ENCODE results near the gene PPY. TPM values are rescaled to one million over a fixed set of nuclear protein-coding genes. Genes with fewer than 3 reads are reported as not detected.
A peak's percentile ranks its signal among the peaks of the same experiment; 100 is the strongest.
"Not testable (repeated sequence)": the region's sequence is repeated elsewhere in the genome, so short reads cannot be mapped to it uniquely, and the experiment has no call there.

The PPY gene
- total RNA-seq, 8 experiments from 2014 or later = 0.54 to 3.5 (median 1.7) TPM; not detected in 5

DNA sequence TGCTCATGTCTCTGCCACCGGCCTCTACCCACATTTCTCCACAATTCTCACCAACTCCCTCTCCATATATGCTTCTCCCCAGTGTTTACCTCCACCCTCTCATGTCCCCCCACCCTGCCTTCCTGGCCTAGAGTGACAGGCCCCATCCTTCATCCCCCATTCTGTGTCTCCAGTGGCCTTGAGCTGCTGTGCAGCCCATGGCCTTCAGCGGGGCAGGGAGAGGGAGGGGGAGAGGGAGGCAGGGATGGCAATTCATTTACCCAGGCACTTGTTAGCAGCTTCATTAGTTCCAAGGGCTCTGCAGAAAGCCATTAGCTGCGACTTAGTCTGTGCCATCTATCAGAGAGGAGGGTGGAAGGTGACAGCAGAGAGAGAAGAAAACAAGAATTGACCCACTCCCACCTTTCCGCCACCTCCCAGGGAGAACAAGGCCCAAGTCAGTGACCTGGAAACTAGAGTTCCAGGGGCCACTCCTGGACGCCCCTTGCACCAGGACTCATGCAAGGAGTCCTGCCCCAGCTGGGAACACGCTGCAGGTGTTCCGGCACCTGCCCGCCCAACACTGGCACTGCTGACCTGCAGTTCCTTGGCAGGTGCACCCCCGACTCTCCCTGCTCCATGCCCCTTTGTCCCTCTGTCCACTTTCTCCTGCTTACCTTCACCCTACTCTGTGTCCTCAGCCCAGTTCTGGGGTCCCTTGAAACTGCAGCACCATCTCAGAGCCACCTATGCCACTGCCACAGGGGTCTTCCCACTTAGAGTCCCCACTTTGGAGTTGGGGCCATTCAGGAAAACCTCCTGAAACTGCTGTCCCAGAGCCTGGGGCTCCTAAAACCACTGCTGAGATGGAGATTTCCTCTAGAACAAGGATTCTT, 34.9 kb upstream of the PPY start:
- WGBS, 10 experiments = 0 to 83% (median 45%) methylated on average over 1 to 4 of the region's 9 CpGs; no CpG with 5 or more reads in 6 of the 10 experiments
- H3K27ac ChIP-seq = no peak overlapping the region
- peak in 5 of 8 experiments; percentile 40 to 77 (median 62) for ATAC-seq (replicated peaks in 6 of 8)
- in situ Hi-C loops (cut with MboI; ENCODE audit: low pct_unique_long_range_greater_than_20kb in 2 of 9, low sequenced_read_pairs in 9 of 9, unreplicated experiment in 9 of 9) = no loop called here
- H3K4me3 ChIP-seq = no peak overlapping the region
- H3K4me1 ChIP-seq (replicated peaks in 1 of 2) = peaks cover 8 to 9% of the 10 kb centered on the region in 2 donors

DNA sequence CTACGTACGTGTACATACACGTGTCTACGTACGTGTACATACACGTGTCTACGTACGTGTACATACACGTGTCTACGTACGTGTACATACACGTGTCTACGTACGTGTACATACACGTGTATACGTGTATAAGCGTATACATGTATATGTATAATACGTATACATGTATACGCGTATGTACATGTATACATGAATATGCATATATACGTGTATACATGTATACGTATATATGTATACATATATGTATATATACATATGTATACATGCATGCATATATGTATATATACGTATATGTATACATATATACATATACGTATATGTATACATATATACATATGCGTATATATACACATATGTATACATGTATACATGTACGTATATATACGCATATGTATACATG, 33.6 kb upstream of the PPY start:
- no peak overlapping the region for H3K4me3 ChIP-seq

DNA sequence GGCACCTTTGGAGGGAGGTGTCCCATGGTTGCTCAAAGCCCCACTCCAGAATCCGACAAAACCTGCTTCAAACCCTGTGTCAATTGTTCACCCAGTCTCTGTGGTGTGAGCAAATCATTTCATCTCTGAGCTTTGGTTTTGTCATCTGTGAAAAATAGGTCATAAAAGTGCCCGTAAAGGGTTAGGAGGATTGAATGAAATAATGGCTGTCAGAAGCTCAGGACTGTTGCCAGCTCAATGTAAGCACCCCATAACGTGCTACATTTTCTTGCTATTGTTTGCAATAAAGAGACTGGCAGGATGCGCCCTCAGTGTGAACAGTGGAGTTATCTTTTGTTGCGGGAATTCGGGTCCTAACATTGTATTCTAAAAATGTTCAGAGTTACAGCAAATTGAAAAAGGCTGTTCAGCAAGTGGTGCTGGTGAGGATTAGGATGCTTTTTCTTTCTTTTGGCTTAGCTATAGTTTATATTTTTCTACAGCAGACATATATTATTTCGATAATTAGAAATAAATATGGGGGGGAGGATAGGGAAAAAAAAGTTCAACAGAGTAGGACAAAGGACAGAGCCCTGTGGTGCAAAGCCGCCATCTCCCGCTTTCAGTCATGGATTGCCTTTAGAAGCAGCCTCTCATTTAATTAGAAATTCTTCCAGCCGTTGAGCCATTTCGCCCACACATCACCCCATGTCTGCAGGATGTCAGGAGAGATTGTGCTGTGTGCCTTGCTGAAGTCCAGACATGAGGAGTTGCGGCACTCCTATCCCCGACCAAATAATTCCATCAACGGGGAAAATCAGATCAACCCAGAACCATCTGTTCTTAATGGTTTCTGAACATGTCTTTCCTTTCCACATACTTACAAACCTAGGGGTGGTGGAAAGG, 32.3 kb upstream of the PPY start:
- peaks cover 8 to 9% of the 10 kb centered on the region in 2 donors for H3K4me1 ChIP-seq (replicated peaks in 1 of 2)
- in situ Hi-C loops (cut with MboI; ENCODE audit: low pct_unique_long_range_greater_than_20kb in 2 of 9, low sequenced_read_pairs in 9 of 9, unreplicated experiment in 9 of 9) = no loop called here
- ATAC-seq (replicated peaks in 6 of 8) = peak in 1 of 8 experiments; percentile 16
- H3K27ac ChIP-seq = no peak overlapping the region
- WGBS, 10 experiments = 0 to 74% (median 46%) methylated on average over 4 to 11 of the region's 14 CpGs; no CpG with 5 or more reads in 1 of the 10 experiments
- no peak overlapping the region for H3K4me3 ChIP-seq

More for the DNA sequence above, 33.6 kb upstream of the PPY start:
- Histone ChIP-seq H3K27ac (no peak overlapping the region), H3K4me1 (replicated peaks in 1 of 2) (peaks cover 8 to 9% of the 10 kb centered on the region in 2 donors)
- 25 to 87% (median 75%) methylated on average over 2 to 10 of the region's 27 CpGs; no CpG with 5 or more reads in 6 of the 10 experiments for WGBS, 10 experiments
- no peak for ATAC-seq (replicated peaks in 6 of 8)
- in situ Hi-C loops (cut with MboI; ENCODE audit: low pct_unique_long_range_greater_than_20kb in 2 of 9, low sequenced_read_pairs in 9 of 9, unreplicated experiment in 9 of 9) = no loop called here

DNA sequence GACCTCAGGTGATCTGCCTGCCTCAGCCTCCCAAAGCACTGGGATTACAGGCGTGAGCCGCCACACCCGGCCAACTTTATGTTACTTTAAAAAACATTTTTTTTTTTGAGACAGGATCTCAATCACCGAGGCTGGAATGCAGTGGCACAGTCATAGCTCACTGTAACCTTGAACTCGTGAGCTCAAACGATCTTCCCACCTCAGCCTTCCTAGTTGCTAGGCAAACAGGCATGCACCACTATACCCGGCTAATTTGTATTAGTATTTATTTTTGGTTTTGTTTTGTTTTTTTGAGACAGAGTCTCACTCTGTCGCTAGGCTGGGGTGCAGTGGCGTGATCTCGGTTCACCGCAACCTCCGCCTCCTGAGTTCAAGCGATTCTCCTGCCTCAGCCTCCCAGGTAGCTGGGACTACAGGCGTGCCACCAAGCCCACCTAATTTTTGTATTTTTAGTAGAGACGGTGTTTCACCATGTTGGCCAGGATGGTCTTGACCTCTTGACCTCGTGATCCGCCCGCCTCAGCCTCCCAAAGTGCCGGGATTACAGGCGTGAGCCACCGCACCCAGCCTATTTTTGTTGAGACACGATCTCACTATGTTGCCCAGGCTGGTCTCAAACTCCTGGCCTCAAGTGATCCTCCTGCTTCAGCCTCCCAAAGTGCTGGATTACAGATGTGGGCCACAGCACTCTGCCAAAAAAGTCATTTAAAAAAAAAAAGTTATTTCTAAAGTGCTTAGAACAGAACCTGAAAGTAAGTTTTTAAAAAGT, 30.4 kb upstream of the PPY start:
- 58 to 97% (median 81%) methylated on average over 2 to 20 of the region's 22 CpGs; no CpG with 5 or more reads in 1 of the 10 experiments for WGBS, 10 experiments
- ATAC-seq (replicated peaks in 6 of 8); in situ Hi-C loops (cut with MboI; ENCODE audit: low pct_unique_long_range_greater_than_20kb in 2 of 9, low sequenced_read_pairs in 9 of 9, unreplicated experiment in 9 of 9); H3K4me1 ChIP-seq (replicated peaks in 1 of 2); H3K4me3 ChIP-seq; H3K27ac ChIP-seq: not testable (repeated sequence)

DNA sequence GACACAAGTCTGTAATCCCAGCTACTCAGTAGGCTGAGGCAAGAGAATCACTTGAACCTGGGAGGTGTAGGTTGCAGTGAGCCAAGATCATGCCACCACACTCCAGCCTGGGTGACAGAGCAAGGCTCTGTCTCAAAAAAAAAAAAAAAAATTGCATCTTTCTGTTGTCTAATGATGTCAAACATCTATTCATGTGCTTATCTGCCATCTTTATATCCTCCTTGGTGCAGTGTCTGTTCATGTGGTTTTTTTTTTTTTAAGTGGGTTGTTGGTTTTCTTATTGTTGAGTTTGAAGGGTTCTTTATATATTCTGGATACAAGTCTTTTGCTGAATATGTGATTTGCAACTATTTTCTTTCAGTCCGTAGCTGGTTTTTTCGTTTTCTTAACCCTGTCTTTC, 29.2 kb upstream of the PPY start:
- ATAC-seq (replicated peaks in 6 of 8); H3K27ac ChIP-seq; in situ Hi-C loops (cut with MboI; ENCODE audit: low pct_unique_long_range_greater_than_20kb in 2 of 9, low sequenced_read_pairs in 9 of 9, unreplicated experiment in 9 of 9); H3K4me1 ChIP-seq (replicated peaks in 1 of 2); H3K4me3 ChIP-seq: not testable (repeated sequence)
- WGBS, 10 experiments = 32 to 80% (median 45%) methylated on average over 1 to 2 of the region's 2 CpGs; no CpG with 5 or more reads in 1 of the 10 experiments

DNA sequence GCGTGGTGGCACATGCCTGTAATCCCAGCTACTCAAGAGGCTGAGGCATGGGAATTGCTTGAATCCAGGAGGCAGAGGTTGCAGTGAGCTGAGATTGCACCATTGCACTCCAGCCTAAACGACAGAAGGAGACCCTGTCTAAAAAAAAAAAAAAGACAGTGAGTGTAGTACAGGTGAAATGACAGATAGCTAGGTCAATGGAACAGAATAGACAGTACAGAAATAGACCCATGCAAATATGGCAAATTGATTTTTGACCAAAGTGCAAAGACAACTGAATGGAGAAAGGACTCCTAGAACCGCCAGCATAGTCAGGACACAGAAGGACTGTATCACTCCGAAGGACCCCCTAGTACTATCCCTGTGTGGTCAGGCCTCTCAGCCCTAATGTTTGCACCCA, 28.1 kb upstream of the PPY start:
- 7 to 100% (median 79%) methylated on average over 1 to 4 of the region's 4 CpGs; no CpG with 5 or more reads in 1 of the 10 experiments for WGBS, 10 experiments
- Histone ChIP-seq H3K4me3 (no peak overlapping the region), H3K27ac (no peak overlapping the region), H3K4me1 (replicated peaks in 1 of 2) (peaks cover 4 to 9% of the 10 kb centered on the region in 2 donors)
- ATAC-seq (replicated peaks in 6 of 8) = peak in 1 of 8 experiments; percentile 49
- in situ Hi-C loops (cut with MboI; ENCODE audit: low pct_unique_long_range_greater_than_20kb in 2 of 9, low sequenced_read_pairs in 9 of 9, unreplicated experiment in 9 of 9) = no loop called here

DNA sequence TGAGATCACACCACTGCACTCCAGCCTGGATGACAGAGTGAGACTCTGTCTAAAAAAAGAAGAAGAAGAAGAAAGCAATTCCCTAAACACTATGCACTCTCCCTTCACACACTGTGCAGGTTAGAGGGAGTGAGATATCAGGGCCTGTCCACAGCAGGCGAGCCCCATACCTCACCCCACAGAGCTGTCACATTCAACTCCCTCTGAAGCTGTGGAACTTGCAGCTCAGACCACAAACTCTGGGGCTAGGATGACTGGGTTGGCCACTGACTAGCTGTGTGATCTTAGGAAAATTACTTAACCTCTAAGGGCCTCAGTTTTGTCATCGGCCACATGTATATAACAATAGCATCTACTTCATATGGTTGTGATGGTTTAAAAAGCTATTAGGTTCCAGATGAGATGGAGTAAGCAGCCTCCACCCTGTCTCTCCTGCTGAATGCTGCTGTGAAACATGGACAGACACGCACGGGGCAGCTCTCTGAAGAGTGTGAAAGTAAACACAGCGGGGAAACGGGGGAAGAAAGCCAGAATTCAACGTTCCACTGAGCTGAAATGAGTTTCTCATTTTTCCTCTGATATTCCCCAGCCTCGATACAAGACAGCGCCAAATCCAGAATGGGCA, 25.1 kb upstream of the PPY start:
- WGBS, 10 experiments = 0 to 90% (median 70%) methylated on average over 1 to 8 of the region's 9 CpGs; no CpG with 5 or more reads in 1 of the 10 experiments
- ATAC-seq (replicated peaks in 6 of 8) = peak in 2 of 8 experiments; percentile 46 to 68
- no peaks in the 10 kb centered on the region for H3K4me1 ChIP-seq (replicated peaks in 1 of 2)
- in situ Hi-C loops (cut with MboI; ENCODE audit: low pct_unique_long_range_greater_than_20kb in 2 of 9, low sequenced_read_pairs in 9 of 9, unreplicated experiment in 9 of 9) = no loop called here
- H3K27ac ChIP-seq = no peak overlapping the region
- H3K4me3 ChIP-seq = no peak overlapping the region

DNA sequence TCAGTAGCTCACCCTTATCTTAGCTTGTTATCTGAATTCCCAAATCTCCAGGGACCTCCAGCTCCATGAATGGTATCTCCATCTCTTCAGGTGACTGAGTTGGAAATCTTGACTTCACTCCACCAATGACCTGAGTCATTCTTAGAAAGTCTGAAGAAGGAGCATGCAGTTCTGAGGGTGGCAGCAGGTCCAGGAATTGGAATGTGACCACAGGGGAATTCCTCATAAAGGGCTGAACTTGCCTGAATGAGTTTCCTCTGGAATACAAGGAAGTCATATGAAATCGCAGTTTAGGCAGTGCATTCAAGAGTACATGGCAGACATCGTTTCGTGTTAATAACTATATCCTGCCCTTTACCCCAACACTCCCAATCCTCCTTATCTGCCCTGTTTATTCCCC, 24.0 kb upstream of the PPY start:
- WGBS, 10 experiments = 70 to 100% (median 85%) methylated on average over 1 to 3 of the region's 3 CpGs; no CpG with 5 or more reads in 4 of the 10 experiments
- ATAC-seq (replicated peaks in 6 of 8) = no peak
- H3K4me3 ChIP-seq = no peak overlapping the region
- H3K27ac ChIP-seq = no peak overlapping the region
- in situ Hi-C loops (cut with MboI; ENCODE audit: low pct_unique_long_range_greater_than_20kb in 2 of 9, low sequenced_read_pairs in 9 of 9, unreplicated experiment in 9 of 9) = no loop called here
- H3K4me1 ChIP-seq (replicated peaks in 1 of 2) = no peaks in the 10 kb centered on the region

DNA sequence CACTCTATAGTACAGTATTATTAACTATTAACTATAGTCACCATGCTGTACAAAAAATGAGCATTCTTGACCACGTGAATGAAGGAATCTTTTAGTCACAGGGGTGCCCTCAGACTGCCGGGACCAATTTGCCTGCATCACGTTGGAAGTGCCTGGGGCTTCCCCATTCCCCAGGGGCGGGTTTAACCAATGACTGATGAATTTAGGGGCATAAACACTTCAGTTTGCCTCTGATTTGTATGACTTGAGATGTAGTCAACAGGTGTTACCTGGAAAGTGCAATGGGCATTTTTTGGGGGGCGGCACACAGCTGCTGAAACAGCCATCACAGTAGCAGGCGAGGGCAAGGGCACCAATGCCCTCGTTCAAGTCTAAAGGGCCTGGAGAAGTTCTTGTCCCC, 20.2 kb upstream of the PPY start:
- H3K27ac ChIP-seq = no peak overlapping the region
- peak in 1 of 8 experiments; percentile 16 for ATAC-seq (replicated peaks in 6 of 8)
- WGBS, 10 experiments = 17 to 100% (median 58%) methylated on average over 1 to 7 of the region's 7 CpGs; no CpG with 5 or more reads in 3 of the 10 experiments
- in situ Hi-C loops (cut with MboI; ENCODE audit: low pct_unique_long_range_greater_than_20kb in 2 of 9, low sequenced_read_pairs in 9 of 9, unreplicated experiment in 9 of 9) = no loop called here
- no peaks in the 10 kb centered on the region for H3K4me1 ChIP-seq (replicated peaks in 1 of 2)
- no peak overlapping the region for H3K4me3 ChIP-seq

DNA sequence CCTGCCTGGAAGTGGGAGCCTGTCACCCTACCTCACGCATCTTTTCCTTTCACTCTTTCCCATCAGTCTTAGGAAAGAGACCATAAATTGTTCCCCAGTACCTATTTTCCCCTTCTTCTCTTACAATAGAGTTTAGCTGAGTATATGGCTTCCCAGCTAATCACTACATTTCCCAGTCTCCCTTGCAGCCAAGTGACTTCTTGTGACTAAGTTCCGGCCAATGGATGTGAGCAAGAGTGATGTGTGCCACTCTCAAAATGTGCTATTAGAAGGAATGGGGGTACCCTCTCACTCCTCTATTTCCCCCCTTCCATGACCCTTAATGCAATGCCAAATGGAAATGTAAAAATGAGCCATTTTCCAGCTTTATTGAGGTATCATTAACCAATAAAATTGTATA, 19.7 kb upstream of the PPY start:
- Histone ChIP-seq H3K4me1 (replicated peaks in 1 of 2) (no peaks in the 10 kb centered on the region), H3K4me3 (no peak overlapping the region), H3K27ac (no peak overlapping the region)
- in situ Hi-C loops (cut with MboI; ENCODE audit: low pct_unique_long_range_greater_than_20kb in 2 of 9, low sequenced_read_pairs in 9 of 9, unreplicated experiment in 9 of 9) = no loop called here
- 60 to 100% (median 80%) methylated on average over 1 to 2 of the region's 2 CpGs; no CpG with 5 or more reads in 2 of the 10 experiments for WGBS, 10 experiments
- no peak for ATAC-seq (replicated peaks in 6 of 8)

DNA sequence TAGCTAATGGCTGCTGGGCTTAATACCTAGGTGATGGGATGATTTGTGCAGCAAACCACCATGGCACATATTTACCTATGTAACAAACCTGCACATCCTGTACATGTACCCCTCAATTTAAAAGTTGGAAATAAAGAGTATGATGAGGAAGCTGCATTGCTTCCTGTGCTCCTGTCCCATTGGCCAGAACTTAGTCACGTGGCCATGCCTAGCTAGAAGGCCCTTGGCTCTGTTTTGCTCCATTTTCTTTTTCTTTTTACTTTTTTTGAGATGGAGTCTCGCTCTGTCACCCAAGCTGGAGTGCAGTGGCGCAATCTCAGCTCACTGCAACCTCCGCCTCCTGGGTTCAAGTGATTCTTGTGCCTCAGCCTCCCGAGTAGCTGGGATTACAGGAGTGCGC, 19.0 kb upstream of the PPY start:
- H3K4me1 ChIP-seq (replicated peaks in 1 of 2); H3K4me3 ChIP-seq; in situ Hi-C loops (cut with MboI; ENCODE audit: low pct_unique_long_range_greater_than_20kb in 2 of 9, low sequenced_read_pairs in 9 of 9, unreplicated experiment in 9 of 9); ATAC-seq (replicated peaks in 6 of 8); H3K27ac ChIP-seq: not testable (repeated sequence)
- WGBS, 10 experiments = 33 to 100% (median 83%) methylated on average over 1 to 5 of the region's 6 CpGs; no CpG with 5 or more reads in 1 of the 10 experiments

DNA sequence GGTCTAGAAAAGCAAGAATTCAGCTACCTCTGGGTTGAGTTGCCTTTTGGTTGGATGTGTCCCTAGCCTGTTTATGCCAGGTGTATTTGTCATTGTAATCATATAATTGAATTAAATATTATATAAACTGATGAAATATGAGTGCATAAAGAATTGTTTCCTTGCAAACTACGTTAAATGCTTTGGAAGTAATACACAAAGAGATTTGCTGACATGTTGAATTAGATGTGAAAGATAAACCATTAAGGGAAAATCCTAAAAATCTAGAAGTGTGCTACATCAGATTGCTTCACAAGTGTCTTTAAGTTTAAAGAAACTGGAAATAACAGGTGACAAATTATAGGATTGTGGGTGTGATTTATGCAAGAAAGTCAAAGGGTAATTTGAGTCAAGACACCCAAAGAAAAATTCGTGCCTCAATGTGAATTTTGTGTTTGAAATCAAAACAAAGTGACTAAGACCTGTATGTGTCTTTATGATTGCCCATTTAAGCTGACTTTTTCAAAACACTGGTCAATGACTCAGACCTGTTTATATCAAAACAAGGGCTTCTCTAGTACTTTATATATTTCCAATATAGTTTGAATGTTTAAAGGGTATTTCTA, 16.6 kb upstream of the PPY start:
- Histone ChIP-seq H3K4me1 (replicated peaks in 1 of 2) (no peaks in the 10 kb centered on the region), H3K4me3 (no peak overlapping the region), H3K27ac (no peak overlapping the region)
- WGBS, 10 experiments = 0 to 88% (median 40%) methylated on average over 1 to 2 of the region's 2 CpGs
- in situ Hi-C loops (cut with MboI; ENCODE audit: low pct_unique_long_range_greater_than_20kb in 2 of 9, low sequenced_read_pairs in 9 of 9, unreplicated experiment in 9 of 9) = no loop called here
- ATAC-seq (replicated peaks in 6 of 8) = no peak
